Thyroid gland (tissue), 4 donors: ENCODE measurements around the gene HDAC8. TPM values are rescaled to one million over a fixed set of nuclear protein-coding genes. Genes with fewer than 3 reads are reported as not detected.
A peak's percentile ranks its signal among the peaks of the same experiment; 100 is the strongest.

Experiments
- DNase-seq, 2 donors: peaks; one replicate each; pipeline ENCODE4 v3.0.0-alpha.2; 2019
- H3K27ac ChIP-seq, 3 donors: fragments of 200-600 bp; sonication (generic); 1 replicate in 2 of 3; 2 replicates in 1 of 3; pipeline ENCODE4 v1.5.1; 2016 to 2019; ENCODE audit warnings: mild to moderate bottlenecking in 1 of 3, moderate library complexity in 1 of 3
- H3K27me3 ChIP-seq: fragments of 200-600 bp; sonication (generic); one replicate; pipeline ENCODE4 v1.5.1; 2019
- H3K36me3 ChIP-seq, 2 donors: fragments of 200-600 bp; sonication (generic); one replicate each; pipeline ENCODE4 v1.5.1; 2016 to 2019
- H3K4me1 ChIP-seq, 2 donors: fragments of 200-600 bp; sonication (generic); one replicate each; pipeline ENCODE4 v1.5.1; 2017 to 2019
- H3K4me3 ChIP-seq, 3 donors: fragments of 200-600 bp; sonication (generic); replicated peaks in 1 of 3; 1 replicate in 2 of 3; 2 replicates in 1 of 3; pipeline ENCODE4 v1.5.1; 2016; ENCODE audit warnings: mild to moderate bottlenecking in 1 of 3
- H3K9me3 ChIP-seq: fragments of 200-600 bp; sonication (generic); one replicate; pipeline ENCODE4 v1.5.1; 2017
- POLR2A ChIP-seq, 2 donors: fragments of 450-650 bp; IDR thresholded peaks; one replicate each; pipeline ENCODE4 v1.6.1; 2017; ENCODE audit warnings: antibody characterized with exemption in 2 of 2, mild to moderate bottlenecking in 2 of 2, moderate library complexity in 1 of 2
- WGBS, 2 donors: methylation state at CpG; one replicate each; pipeline ENCODE4 v1.1.5; 2017; 5-methylcytosine and 5-hydroxymethylcytosine counted together
- intact Hi-C: fragments of 100-400 bp; cut with DNase I; formaldehyde crosslinking; loops from one replicate; pipeline ENCODE4 v1.15.1; 2023
- total RNA-seq, 4 donors: library from RNA; depleted of rRNA; stranded (reverse); fragments of >200 nt; gene quantifications; one replicate each; pipeline ENCODE4 v1.2.3, GENCODE V29; 2016
- TF ChIP-seq, protein P1 (sequence below), 6 experiments: fragments of 200-600 bp in 3 of 6; fragments of 450-650 bp in 3 of 6; sonication (generic) in 3 of 6; IDR thresholded peaks; one replicate each; pipeline ENCODE4 v1.5.1; 2016 to 2019; ENCODE audit warnings: antibody characterized with exemption in 6 of 6, mild to moderate bottlenecking in 2 of 6, inconsistent platforms in 1 of 6, moderate library complexity in 1 of 6

HDAC8 gene
- total RNA-seq, 4 donors from 2014 or later, result 46.5 to 74.9 (median 55.4) TPM

DNA sequence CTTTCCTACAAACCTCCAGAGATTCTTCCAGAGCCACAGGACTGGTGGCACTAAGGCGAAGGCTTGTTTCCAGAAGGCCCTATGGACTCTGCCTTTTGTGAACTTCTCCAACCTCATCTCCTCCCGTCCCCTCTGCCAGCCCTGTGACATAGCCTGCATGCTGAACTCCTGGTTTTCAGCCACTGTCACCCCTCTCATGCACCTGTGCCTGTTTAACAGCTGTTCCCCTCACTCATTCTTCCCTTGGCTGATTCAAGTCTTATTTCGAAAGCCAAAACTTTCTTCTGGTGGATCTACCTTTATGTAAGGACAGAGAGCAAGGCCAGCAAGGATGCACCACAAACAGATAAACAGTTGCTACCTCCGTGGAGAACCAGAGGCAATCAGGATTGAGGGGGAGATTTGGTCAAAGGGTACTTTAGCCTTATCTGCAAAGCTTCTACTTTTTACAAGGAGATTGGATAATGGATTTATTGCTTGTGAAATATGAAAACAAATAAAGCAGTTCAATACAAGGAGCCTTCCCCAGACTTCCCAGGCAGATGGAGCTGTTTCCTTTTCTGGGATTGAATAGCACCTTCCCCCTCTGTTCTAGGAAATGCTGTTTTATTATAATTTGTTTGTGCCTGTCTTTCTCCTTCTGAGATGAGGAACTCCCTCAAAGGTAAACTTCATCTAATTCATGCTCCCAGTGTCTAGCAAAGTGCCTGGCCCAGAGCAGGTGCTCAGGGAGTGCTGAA is 272.6 kb downstream of the HDAC8 start:
- DNase-seq, result no peak
- intact Hi-C loops, result no loop called here
- no peaks in the 10 kb centered on the region for H3K36me3 ChIP-seq
- WGBS, 2 donors, result 92 to 99% methylated on average over 4 of the region's 4 CpGs
- H3K27ac ChIP-seq, result no peak overlapping the region
- H3K27me3 ChIP-seq, result peaks cover 3% of the 10 kb centered on the region
- no peak overlapping the region for H3K4me3 ChIP-seq
- H3K9me3 ChIP-seq, result no peaks in the 10 kb centered on the region
- TF ChIP-seq, protein P1, sequence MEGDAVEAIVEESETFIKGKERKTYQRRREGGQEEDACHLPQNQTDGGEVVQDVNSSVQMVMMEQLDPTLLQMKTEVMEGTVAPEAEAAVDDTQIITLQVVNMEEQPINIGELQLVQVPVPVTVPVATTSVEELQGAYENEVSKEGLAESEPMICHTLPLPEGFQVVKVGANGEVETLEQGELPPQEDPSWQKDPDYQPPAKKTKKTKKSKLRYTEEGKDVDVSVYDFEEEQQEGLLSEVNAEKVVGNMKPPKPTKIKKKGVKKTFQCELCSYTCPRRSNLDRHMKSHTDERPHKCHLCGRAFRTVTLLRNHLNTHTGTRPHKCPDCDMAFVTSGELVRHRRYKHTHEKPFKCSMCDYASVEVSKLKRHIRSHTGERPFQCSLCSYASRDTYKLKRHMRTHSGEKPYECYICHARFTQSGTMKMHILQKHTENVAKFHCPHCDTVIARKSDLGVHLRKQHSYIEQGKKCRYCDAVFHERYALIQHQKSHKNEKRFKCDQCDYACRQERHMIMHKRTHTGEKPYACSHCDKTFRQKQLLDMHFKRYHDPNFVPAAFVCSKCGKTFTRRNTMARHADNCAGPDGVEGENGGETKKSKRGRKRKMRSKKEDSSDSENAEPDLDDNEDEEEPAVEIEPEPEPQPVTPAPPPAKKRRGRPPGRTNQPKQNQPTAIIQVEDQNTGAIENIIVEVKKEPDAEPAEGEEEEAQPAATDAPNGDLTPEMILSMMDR (IDR thresholded peaks at IDR 0.05), result no peak
- TF ChIP-seq POLR2A (IDR thresholded peaks at IDR 0.05), result no peak
- peaks cover 0 to 5% of the 10 kb centered on the region in 2 donors for H3K4me1 ChIP-seq

DNA sequence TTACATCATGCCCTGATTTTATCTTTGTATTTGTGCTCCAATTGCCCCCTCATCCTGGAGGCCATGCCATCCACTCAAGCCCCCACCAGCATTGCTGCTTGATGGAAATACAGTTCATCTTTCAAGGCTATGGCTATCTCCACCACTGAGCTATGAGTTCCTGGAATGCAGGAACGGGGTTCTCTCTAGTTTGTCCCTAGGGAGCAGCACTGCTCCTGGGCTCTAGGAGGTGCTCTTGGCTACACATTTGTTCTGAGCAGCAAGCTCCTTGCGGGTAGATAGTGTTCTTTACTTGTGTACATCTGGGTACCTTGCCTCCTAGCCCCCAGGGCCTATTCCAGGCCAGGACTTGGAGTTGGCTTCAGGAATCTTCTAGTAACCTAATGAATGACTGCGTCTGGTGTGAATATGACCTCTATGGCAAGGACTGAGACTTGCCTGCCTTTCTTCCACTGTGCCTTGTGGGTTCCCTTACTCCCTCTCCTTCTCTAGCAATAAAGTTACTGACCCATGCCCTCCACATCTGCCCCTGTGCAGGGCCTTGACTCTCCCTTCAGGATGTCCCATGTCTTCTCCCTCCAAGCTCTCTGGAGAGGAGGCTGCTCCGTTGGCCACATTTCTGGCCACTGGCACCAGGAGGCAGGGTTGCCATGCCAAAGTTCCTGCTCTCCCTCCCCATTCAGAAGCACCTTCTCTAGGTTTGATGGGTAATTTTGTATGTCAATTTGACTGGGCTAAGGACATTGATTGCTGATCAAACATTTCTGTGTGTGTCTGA is 274.5 kb downstream of the HDAC8 start:
- H3K9me3 ChIP-seq, result no peaks in the 10 kb centered on the region
- H3K4me3 ChIP-seq, result no peak overlapping the region
- TF ChIP-seq, protein P1 (IDR thresholded peaks at IDR 0.05), result peak in 3 of 6 experiments; percentile 7 to 37 (median 23)
- no peak for TF ChIP-seq POLR2A (IDR thresholded peaks at IDR 0.05)
- intact Hi-C loops, result no loop called here
- no peak overlapping the region for H3K27ac ChIP-seq
- WGBS, 2 donors, result 60 to 69% methylated on average over 2 to 3 of the region's 4 CpGs
- no peaks in the 10 kb centered on the region for H3K27me3 ChIP-seq
- H3K36me3 ChIP-seq, result no peaks in the 10 kb centered on the region
- peak in 1 of 2 donors; percentile 10 for DNase-seq
- H3K4me1 ChIP-seq, result no peaks in the 10 kb centered on the region

GRCh38 chrX:72296991-72297390 is 275.7 kb downstream of the HDAC8 start:
- DNase-seq, result no peak
- Histone ChIP-seq H3K9me3 (no peaks in the 10 kb centered on the region), H3K27me3 (no peaks in the 10 kb centered on the region), H3K36me3 (no peaks in the 10 kb centered on the region), H3K4me1 (no peaks in the 10 kb centered on the region), H3K27ac (no peak overlapping the region), H3K4me3 (no peak overlapping the region)
- intact Hi-C loops, result no loop called here
- TF ChIP-seq, protein P1 (IDR thresholded peaks at IDR 0.05), result no peak
- TF ChIP-seq POLR2A (IDR thresholded peaks at IDR 0.05), result no peak
- WGBS, 2 donors, result 76 to 91% methylated on average over 1 of the region's 1 CpG

- WGBS, 2 donors, result 83 to 92% methylated on average over 5 of the region's 5 CpGs
- no peak for DNase-seq
- no peaks in the 10 kb centered on the region for H3K9me3 ChIP-seq
- no peak overlapping the region for H3K4me3 ChIP-seq
- intact Hi-C loops, result no loop called here
- H3K36me3 ChIP-seq, result no peaks in the 10 kb centered on the region
- no peaks in the 10 kb centered on the region for H3K27me3 ChIP-seq
- TF ChIP-seq, protein P1 (IDR thresholded peaks at IDR 0.05), result no peak
- no peak for TF ChIP-seq POLR2A (IDR thresholded peaks at IDR 0.05)
- H3K27ac ChIP-seq, result no peak overlapping the region
- H3K4me1 ChIP-seq, result no peaks in the 10 kb centered on the region
Observed at GRCh38 chrX:72295745-72296144, 276.9 kb downstream of the HDAC8 start.

DNA sequence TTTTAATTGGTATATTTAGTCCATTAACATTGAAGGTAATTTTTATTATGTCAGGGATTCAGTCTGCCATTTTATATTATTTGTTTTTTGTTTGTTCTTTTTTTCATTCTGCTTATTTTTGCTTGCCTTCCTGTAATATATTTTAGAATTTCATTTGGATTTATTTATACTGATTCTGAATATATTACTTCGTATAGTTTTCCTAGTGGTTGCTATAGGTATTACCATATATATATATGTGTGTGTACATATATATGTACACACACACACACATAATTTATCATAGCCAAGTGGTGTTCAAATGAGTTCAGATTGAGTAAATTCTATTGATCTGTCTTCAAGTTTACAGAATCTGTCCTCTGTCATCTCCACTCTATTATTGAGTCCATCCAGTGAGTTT is 278.1 kb downstream of the HDAC8 start:
- DNase-seq, result no peak
- Histone ChIP-seq H3K36me3 (no peaks in the 10 kb centered on the region), H3K4me1 (no peaks in the 10 kb centered on the region), H3K27ac (no peak overlapping the region), H3K27me3 (no peaks in the 10 kb centered on the region), H3K4me3 (no peak overlapping the region), H3K9me3 (no peaks in the 10 kb centered on the region)
- 55 to 75% methylated on average over 1 of the region's 1 CpG for WGBS, 2 donors
- TF ChIP-seq, protein P1 (IDR thresholded peaks at IDR 0.05), result peak in 1 of 6 experiments; percentile 10
- TF ChIP-seq POLR2A (IDR thresholded peaks at IDR 0.05), result no peak
- intact Hi-C loops, result no loop called here
